AG04450 (cell line): ENCODE data around the gene TFAP2B. TPM values are rescaled to one million over a fixed set of nuclear protein-coding genes. Genes with fewer than 3 reads are reported as not detected.

Experiments used
- CTCF ChIA-PET: fragments of 300-600, 350-600 bp; formaldehyde crosslinking; extraction: SDS; loops from one replicate; lab custom pipeline; 2022; ENCODE audit warnings: antibody characterized with exemption, inconsistent platforms; lab: Charles Lee
- POLR2A ChIA-PET: fragments of 350-600 bp; formaldehyde crosslinking; extraction: SDS; loops from one replicate; lab custom pipeline; 2021; ENCODE audit warnings: antibody characterized with exemption, inconsistent platforms; lab: Yijun Ruan, JAX
- DNase-seq: peaks from one replicate; pipeline ENCODE4 v3.0.0-alpha.2; 2011; ENCODE audit warnings: low read depth, low spot score
- H3K27ac ChIP-seq: one replicate; pipeline ENCODE4 v1.5.1; 2012; ENCODE audit warnings: low read depth, low read length, control low read depth
- H3K27me3 ChIP-seq: one replicate; pipeline ENCODE4 v1.6.0; 2012; ENCODE audit warnings: low read length; ENCODE audit not compliant: control insufficient read depth, insufficient read depth
- H3K4me3 ChIP-seq: 2 replicates; pipeline ENCODE4 v1.5.1; 2011; ENCODE audit warnings: mild to moderate bottlenecking, low read depth, low read length, control low read depth
- H3K9me3 ChIP-seq: 2 replicates; pipeline ENCODE4 v1.5.1; 2012; ENCODE audit warnings: low read length; ENCODE audit not compliant: control insufficient read depth, insufficient read depth
- CTCF ChIP-seq: IDR thresholded peaks from 2 replicates; pipeline ENCODE4 v1.5.1; 2011; ENCODE audit warnings: low read depth, low read length, control low read depth, inconsistent platforms
- polyA plus RNA-seq: library from polyadenylated mRNA; depleted of rRNA; stranded (reverse); fragments of >200 nt; gene quantifications from 2 replicates; pipeline ENCODE4 v1.2.3, GENCODE V29; 2011

The TFAP2B gene
- polyA plus RNA-seq, 1 experiment = not detected

DNA sequence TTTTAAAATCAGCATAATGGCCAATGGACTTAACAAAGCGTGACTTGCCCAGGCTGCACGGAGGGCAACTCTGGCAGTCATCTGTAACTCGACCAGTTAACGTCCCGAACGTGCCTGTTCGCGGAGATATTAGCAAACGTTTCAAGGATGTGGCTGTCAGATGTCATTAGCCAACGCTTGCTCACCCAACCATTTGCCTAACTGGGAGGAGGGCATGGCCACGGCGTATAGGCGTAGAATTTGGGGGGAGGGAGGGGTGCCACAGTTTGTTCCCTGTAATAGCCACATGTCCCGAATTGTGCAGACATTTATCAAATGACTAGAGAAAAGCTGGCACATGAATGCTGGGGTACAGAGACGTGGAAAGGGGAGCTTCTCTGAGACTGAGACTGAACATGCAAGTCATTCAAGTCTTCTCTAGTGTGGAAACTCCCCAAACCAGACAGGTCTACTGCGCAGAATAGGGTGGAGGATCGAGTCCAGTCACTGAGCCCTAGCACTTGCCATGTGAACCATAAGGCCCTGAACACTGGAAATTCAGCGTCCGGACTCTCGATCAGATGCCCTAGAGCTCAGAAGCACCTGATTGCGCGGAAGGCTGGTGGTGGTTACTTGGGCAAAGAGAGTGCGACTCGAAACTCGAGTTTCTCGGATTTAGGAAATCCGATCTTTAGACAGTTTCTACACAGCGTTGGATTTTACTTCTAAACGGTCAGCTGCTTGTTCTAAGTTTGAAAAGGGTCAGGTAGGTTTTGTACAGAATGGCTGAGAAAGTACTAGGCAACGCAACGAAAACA, 32.6 kb downstream of the TFAP2B start:
- ChIA-PET POLR2A (no interaction called here), CTCF (no interaction called here)
- Histone ChIP-seq H3K27me3 (peaks cover 12% of the 10 kb centered on the region), H3K9me3 (0 out of 2 replicates have a peak, but pooled peaks cover 2% of the 10 kb centered on the region), H3K27ac (no peak overlapping the region), H3K4me3 (no peak overlapping the region)
- DNase-seq = no peak
- TF ChIP-seq CTCF = no peak

GRCh38 chr6:50853939-50854338, 35.3 kb downstream of the TFAP2B start:
- Histone ChIP-seq H3K27ac (no peak overlapping the region), H3K27me3 (peaks cover 12% of the 10 kb centered on the region), H3K9me3 (0 out of 2 replicates have a peak, but pooled peaks cover 2% of the 10 kb centered on the region), H3K4me3 (no peak overlapping the region)
- CTCF ChIA-PET = no interaction called here
- no peak for TF ChIP-seq CTCF
- POLR2A ChIA-PET = no interaction called here
- DNase-seq = no peak

DNA sequence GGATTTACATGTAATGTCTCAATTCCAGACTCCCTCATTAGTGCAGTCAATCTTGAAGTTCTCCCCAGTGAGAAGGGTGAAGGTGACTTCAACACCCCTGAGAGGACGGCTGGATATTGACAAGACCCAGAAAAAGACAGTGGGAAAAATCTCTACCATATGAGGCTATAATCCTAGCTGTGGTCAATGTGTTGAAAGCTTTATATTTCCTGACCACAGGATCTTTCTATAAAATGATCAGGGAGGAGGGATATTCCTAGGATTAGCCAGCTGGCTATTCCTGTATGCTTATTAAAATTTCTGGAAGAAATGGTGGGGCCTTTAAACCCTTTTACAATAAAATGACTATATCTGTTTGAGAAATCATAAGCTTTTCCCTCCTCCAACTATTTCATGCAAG, 43.0 kb downstream of the TFAP2B start:
- H3K9me3 ChIP-seq = no peaks in the 10 kb centered on the region
- TF ChIP-seq CTCF = no peak
- no peak for DNase-seq
- CTCF ChIA-PET = no interaction called here
- H3K27me3 ChIP-seq = no peaks in the 10 kb centered on the region
- no peak overlapping the region for H3K27ac ChIP-seq
- POLR2A ChIA-PET = no interaction called here
- H3K4me3 ChIP-seq = no peak overlapping the region

GRCh38 chr6:50862176-50862575, 43.5 kb downstream of the TFAP2B start:
- no peak for TF ChIP-seq CTCF
- Histone ChIP-seq H3K27ac (no peak overlapping the region), H3K9me3 (no peaks in the 10 kb centered on the region), H3K4me3 (no peak overlapping the region), H3K27me3 (no peaks in the 10 kb centered on the region)
- DNase-seq = no peak
- POLR2A ChIA-PET = no interaction called here
- CTCF ChIA-PET = no interaction called here

GRCh38 chr6:50864601-50865000, 45.9 kb downstream of the TFAP2B start:
- H3K27ac ChIP-seq = no peak overlapping the region
- H3K4me3 ChIP-seq = no peak overlapping the region
- H3K9me3 ChIP-seq = no peaks in the 10 kb centered on the region
- POLR2A ChIA-PET = no interaction called here
- no peak for TF ChIP-seq CTCF
- no peaks in the 10 kb centered on the region for H3K27me3 ChIP-seq
- CTCF ChIA-PET = no interaction called here
- no peak for DNase-seq
